SK-N-SH (cell line): ENCODE measurements around the gene PNP. TPM values are rescaled to one million over a fixed set of nuclear protein-coding genes. Genes with fewer than 3 reads are reported as not detected.

Experiments
- CTCF ChIA-PET: fragments of 300-600, 350-600 bp; formaldehyde crosslinking; extraction: SDS; loops from one replicate; lab custom pipeline; 2021; lab: Yijun Ruan, JAX
- POLR2A ChIA-PET: fragments of 350-600 bp; sonication (Branson Sonifier 250); formaldehyde crosslinking; extraction: SDS; loops from one replicate; lab custom pipeline; 2020; ENCODE audit warnings: antibody characterized with exemption, inconsistent platforms; lab: Yijun Ruan, JAX
- DNase-seq: peaks from one replicate; pipeline ENCODE4 v3.0.0; 2012
- H2AFZ ChIP-seq: fragments of 200-600 bp; sonication (generic); 2 replicates; pipeline ENCODE4 v1.8.1; 2016; ENCODE audit warnings: antibody characterized with exemption, mild to moderate bottlenecking, low read depth
- H3F3A ChIP-seq: fragments of 200-600 bp; sonication (generic); replicated peaks from 2 replicates; pipeline ENCODE3; 2016; ENCODE audit warnings: antibody characterized with exemption, mild to moderate bottlenecking; ENCODE audit not compliant: insufficient read depth
- H3K27ac ChIP-seq, 2 experiments: fragments of 200-500 bp in 1 of 2; fragments of 200-600 bp in 1 of 2; sonication (Bioruptor generic) in 1 of 2; sonication (generic), shearing (Covaris generic) in 1 of 2; 2 replicates each; pipeline versions ENCODE4 v1.5.1 to v1.6.1; 2014 to 2016; ENCODE audit warnings: low read depth in 2 of 2, inconsistent platforms in 1 of 2, low read length in 1 of 2, mild to moderate bottlenecking in 1 of 2, mixed read lengths in 1 of 2
- H3K27me3 ChIP-seq: fragments of 200-600 bp; sonication (generic), shearing (Covaris generic); 2 replicates; pipeline ENCODE4 v1.6.1; 2016; ENCODE audit warnings: mixed run types; ENCODE audit not compliant: insufficient read depth
- H3K36me3 ChIP-seq, 2 experiments: fragments of 200-500 bp in 1 of 2; fragments of 200-600 bp in 1 of 2; sonication (Bioruptor generic) in 1 of 2; sonication (generic) in 1 of 2; replicated peaks in 1 of 2; 2 replicates each; pipeline versions ENCODE3 to v1.5.1; 2014 to 2016; ENCODE audit warnings: low read length in 1 of 2, mild to moderate bottlenecking in 1 of 2; ENCODE audit not compliant: insufficient read depth in 2 of 2, control insufficient read depth in 1 of 2
- H3K4me1 ChIP-seq, 2 experiments: fragments of 200-500 bp in 1 of 2; fragments of 200-600 bp in 1 of 2; sonication (Bioruptor generic) in 1 of 2; sonication (generic), shearing (Covaris generic) in 1 of 2; 2 replicates each; pipeline versions ENCODE4 v1.5.1 to v1.6.1; 2014 to 2016; ENCODE audit warnings: low read depth in 1 of 2, low read length in 1 of 2, mixed run types in 1 of 2; ENCODE audit not compliant: insufficient read depth in 2 of 2, control insufficient read depth in 1 of 2
- H3K4me2 ChIP-seq: fragments of 200-600 bp; sonication (generic), shearing (Covaris generic); 2 replicates; pipeline ENCODE4 v1.6.1; 2017; ENCODE audit warnings: mixed run types
- H3K4me3 ChIP-seq, 2 experiments: fragments of 200-500 bp in 1 of 2; fragments of 200-600 bp in 1 of 2; sonication (Bioruptor generic) in 1 of 2; sonication (generic), shearing (Covaris generic) in 1 of 2; 2 replicates each; pipeline versions ENCODE4 v1.5.1 to v1.8.1; 2014 to 2016; ENCODE audit warnings: low read depth in 2 of 2, inconsistent platforms in 1 of 2, low read length in 1 of 2, mild to moderate bottlenecking in 1 of 2, mixed read lengths in 1 of 2, moderate library complexity in 1 of 2
- H3K79me2 ChIP-seq: fragments of 200-600 bp; sonication (generic); 2 replicates; pipeline ENCODE4 v1.8.1; 2017; ENCODE audit warnings: mild to moderate bottlenecking; ENCODE audit not compliant: insufficient read depth
- H3K9ac ChIP-seq: fragments of 200-600 bp; sonication (generic); 2 replicates; pipeline ENCODE4 v1.6.1; 2017; ENCODE audit warnings: mixed run types
- H3K9me2 ChIP-seq: fragments of 200-600 bp; sonication (generic); 2 replicates; pipeline ENCODE4 v1.6.1; 2017; ENCODE audit warnings: mixed run types
- H3K9me3 ChIP-seq: fragments of 200-600 bp; sonication (generic); 2 replicates; pipeline ENCODE4 v1.6.1; 2017; ENCODE audit warnings: mixed run types, mild to moderate bottlenecking, moderate library complexity
- H4K20me1 ChIP-seq: fragments of 200-600 bp; sonication (generic); 2 replicates; pipeline ENCODE4 v1.6.1; 2017; ENCODE audit warnings: mild to moderate bottlenecking, mixed run types; ENCODE audit not compliant: insufficient read depth
- CHD2 ChIP-seq: fragments of 150-350 bp; IDR thresholded peaks from 2 replicates; pipeline ENCODE4 v1.6.1; 2018; ENCODE audit warnings: low read length; ENCODE audit not compliant: partially characterized antibody
- ELF1 ChIP-seq: IDR thresholded peaks from 2 replicates; pipeline ENCODE4 v1.4.0; 2012
- EZH2phosphoT487 ChIP-seq: fragments of 200-600 bp; sonication (generic); IDR thresholded peaks from 2 replicates; pipeline ENCODE4 v1.6.1; 2017; ENCODE audit warnings: low read depth, mixed run types, mild to moderate bottlenecking, antibody characterized with exemption, moderate library complexity, borderline replicate concordance
- GABPA ChIP-seq: IDR thresholded peaks from 2 replicates; pipeline ENCODE4 v1.4.0; 2012; ENCODE audit warnings: low read depth, mild to moderate bottlenecking
- JUND ChIP-seq: IDR thresholded peaks from 2 replicates; pipeline ENCODE4 v1.4.0; 2012
- PBX3 ChIP-seq: IDR thresholded peaks from 2 replicates; pipeline ENCODE4; 2012
- REST ChIP-seq: IDR thresholded peaks from 2 replicates; pipeline ENCODE4 v1.6.1; 2012; ENCODE audit warnings: mild to moderate bottlenecking, low read depth, low read length, moderate library complexity
- USF1 ChIP-seq: IDR thresholded peaks from 2 replicates; pipeline ENCODE4 v1.4.0; 2012; ENCODE audit warnings: low read depth, borderline replicate concordance
- WGBS: methylation state at CpG from one replicate; pipeline ENCODE4 v1.1.6; 2017; ENCODE audit warnings: low lambda C conversion rate; 5-methylcytosine and 5-hydroxymethylcytosine counted together
- polyA plus RNA-seq, 3 experiments: library from polyadenylated mRNA; depleted of rRNA; stranded (reverse); fragments of >200 nt; gene quantifications; 2 replicates each; pipeline ENCODE4 v1.2.3, GENCODE V29; 2012

The PNP gene
- polyA plus RNA-seq, 1 of the 3 experiments (the other 2 are of a cell fraction) = 29.8 TPM

GRCh38 chr14:20469890-20470602 is 840 bp downstream of the PNP start (continued):
- TF ChIP-seq REST (0 out of 2 replicates have a peak, but pooled peaks have one; percentile 28), PBX3 (peak; percentile 29; the same call in 1 of the 2 replicates), USF1 (no peak), ELF1 (peak; percentile 31; the same call in 1 of the 2 replicates), JUND (no peak)

DNA sequence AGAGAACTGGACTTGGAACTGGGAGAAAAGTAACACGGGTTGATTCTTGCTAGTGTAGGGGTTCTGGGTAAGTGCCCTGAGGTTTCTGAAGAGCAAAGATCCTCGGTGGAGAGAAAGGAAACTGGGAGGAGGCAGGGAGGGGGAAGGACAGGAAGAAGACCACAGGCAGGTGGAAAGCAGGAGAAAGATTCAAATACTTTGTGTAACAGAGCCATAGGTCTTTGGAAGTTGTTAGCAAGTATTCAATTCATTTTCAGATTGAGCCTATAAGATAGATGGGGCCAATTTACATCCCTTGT is 1.3 kb downstream of the PNP start:
- ChIA-PET POLR2A (interaction anchor here (2.6 to 3.1 kb wide), 2 partner anchors 9 to 15 kb away, joined by 14 to 35 read pairs; partner anchors contain the start of genes APEX1, OSGEP and PIP4P1), CTCF (interaction anchor here (0.6 kb wide), 1 partner anchor 138 kb away, joined by 3 read pairs; no protein-coding TSS in a partner anchor)
- Histone ChIP-seq H3K27ac (peak overlapping the region in 1 of 2 experiments; percentile 64; a peak in 1 of 4 replicates), H3K9me3 (no peaks in the 10 kb centered on the region), H3F3A (peaks cover 5% of the 10 kb centered on the region), H3K36me3 (peaks cover 7 to 22% of the 10 kb centered on the region in 2 experiments), H3K4me1 (peaks cover 0 to 14% of the 10 kb centered on the region in 2 experiments; a peak in 2 of 4 replicates), H3K9me2 (no peaks in the 10 kb centered on the region), H3K4me3 (peak overlapping the region; percentile 78 to 84), H2AFZ (peak overlapping the region; percentile 89), H3K9ac (peak overlapping the region; percentile 79; the same call in 1 of the 2 replicates), H3K4me2 (peak overlapping the region; percentile 91), H3K27me3 (no peaks in the 10 kb centered on the region; the same call in 1 of the 2 replicates), H3K79me2 (peaks cover 24% of the 10 kb centered on the region), H4K20me1 (no peaks in the 10 kb centered on the region)
- 6% methylated on average over 2 of the region's 2 CpGs for WGBS
- TF ChIP-seq CHD2 (no peak), EZH2phosphoT487 (no peak), GABPA (0 out of 2 replicates have a peak, but pooled peaks have one; percentile 1), JUND (no peak)
- peak; percentile 24 for DNase-seq
